Smooth muscle cell (in vitro differentiated cells): ENCODE measurements around the gene RGL1. TPM values are rescaled to one million over a fixed set of nuclear protein-coding genes. Genes with fewer than 3 reads are reported as not detected.

ENCODE experiments used
- DNase-seq: peaks from one replicate; lab custom pipeline; 2025; ENCODE audit not compliant: unreplicated experiment; lab: John Stamatoyannopoulos, UW
- H2AFZ ChIP-seq: fragments of 200-600 bp; sonication (generic); 2 replicates; pipeline ENCODE4 v1.6.0; 2016; ENCODE audit warnings: antibody characterized with exemption, low read depth, mild to moderate bottlenecking
- H3F3A ChIP-seq: fragments of 200-600 bp; sonication (generic); 2 replicates; pipeline ENCODE4 v1.6.0; 2017; ENCODE audit warnings: antibody characterized with exemption, low read depth
- H3K27ac ChIP-seq: fragments of 200-600 bp; sonication (generic); 2 replicates; pipeline ENCODE4 v1.5.1; 2016; ENCODE audit warnings: low read depth, mild to moderate bottlenecking
- H3K27me3 ChIP-seq: fragments of 200-600 bp; sonication (generic); 2 replicates; pipeline ENCODE4 v1.6.1; 2016; ENCODE audit warnings: low read depth, mild to moderate bottlenecking
- H3K36me3 ChIP-seq: fragments of 200-600 bp; sonication (generic); 2 replicates; pipeline ENCODE4 v1.5.1; 2016; ENCODE audit warnings: low read depth
- H3K4me1 ChIP-seq: fragments of 200-600 bp; sonication (generic); 2 replicates; pipeline ENCODE4 v1.5.1; 2016; ENCODE audit warnings: low read depth
- H3K4me2 ChIP-seq: fragments of 200-600 bp; sonication (generic); 2 replicates; pipeline ENCODE4 v1.6.0; 2016; ENCODE audit warnings: mild to moderate bottlenecking
- H3K4me3 ChIP-seq: fragments of 200-600 bp; sonication (generic); 2 replicates; pipeline ENCODE4 v1.5.1; 2016; ENCODE audit warnings: mild to moderate bottlenecking
- H3K79me2 ChIP-seq: fragments of 200-600 bp; sonication (generic); 2 replicates; pipeline ENCODE4 v1.6.0; 2016; ENCODE audit warnings: low read depth, mild to moderate bottlenecking
- H3K9ac ChIP-seq: fragments of 200-600 bp; sonication (generic); 2 replicates; pipeline ENCODE4 v1.6.0; 2016; ENCODE audit warnings: low read depth
- H3K9me3 ChIP-seq: fragments of 200-600 bp; sonication (generic); replicated peaks from 2 replicates; pipeline ENCODE4 v1.5.1; 2016; ENCODE audit warnings: low read depth
- H4K20me1 ChIP-seq: fragments of 200-600 bp; sonication (generic); 2 replicates; pipeline ENCODE4 v1.6.0; 2016; ENCODE audit warnings: low read depth
- WGBS: methylation state at CpG from one replicate; pipeline ENCODE4 v1.1.7; 2016; ENCODE audit warnings: low lambda C conversion rate; 5-methylcytosine and 5-hydroxymethylcytosine counted together
- polyA plus RNA-seq: library from polyadenylated mRNA; unstranded; fragments of >200 nt; fragmentation: Nextera tagmentation; extraction: Ambion mirVana; gene quantifications from 2 replicates; pipeline ENCODE4 v1.2.1, GENCODE V29; 2016
- total RNA-seq: library from RNA; depleted of rRNA; stranded (reverse); fragments of >200 nt; gene quantifications from 2 replicates; pipeline ENCODE4 v1.2.3, GENCODE V29; 2014
- TF ChIP-seq, protein P1 (sequence below): fragments of 200-600 bp; sonication (generic); IDR thresholded peaks from 2 replicates; pipeline ENCODE4 v1.5.1; 2017; ENCODE audit warnings: borderline replicate concordance, mild to moderate bottlenecking, antibody characterized with exemption; ENCODE audit not compliant: insufficient read depth, poor library complexity, severe bottlenecking

Gene RGL1
- total and polyA plus RNA-seq, 2 experiments from 2014 or later = 21.1 to 21.4 TPM

DNA sequence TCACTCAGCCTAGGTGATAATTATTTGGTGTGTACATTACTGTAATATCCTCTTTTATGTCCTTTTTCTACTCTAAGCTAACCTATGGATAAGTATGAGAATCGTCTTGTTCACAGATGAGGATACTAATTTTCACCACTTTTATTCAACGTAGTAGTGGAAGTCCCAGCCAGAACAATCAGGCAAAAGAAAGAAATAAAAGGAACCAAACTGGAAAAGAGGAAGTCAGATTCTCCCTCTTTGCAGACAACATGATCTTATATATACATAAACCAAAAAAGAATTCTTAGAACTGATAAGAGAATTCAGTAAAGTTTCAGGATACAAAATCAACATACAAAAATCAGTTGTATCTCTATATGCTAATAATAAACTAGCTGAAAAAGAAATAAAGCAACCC, 12.6 kb upstream of the RGL1 start:
- H3F3A ChIP-seq = no peaks in the 10 kb centered on the region
- H3K9ac ChIP-seq = no peak overlapping the region
- no peaks in the 10 kb centered on the region for H3K79me2 ChIP-seq
- H3K36me3 ChIP-seq = no peaks in the 10 kb centered on the region
- TF ChIP-seq, protein P1, sequence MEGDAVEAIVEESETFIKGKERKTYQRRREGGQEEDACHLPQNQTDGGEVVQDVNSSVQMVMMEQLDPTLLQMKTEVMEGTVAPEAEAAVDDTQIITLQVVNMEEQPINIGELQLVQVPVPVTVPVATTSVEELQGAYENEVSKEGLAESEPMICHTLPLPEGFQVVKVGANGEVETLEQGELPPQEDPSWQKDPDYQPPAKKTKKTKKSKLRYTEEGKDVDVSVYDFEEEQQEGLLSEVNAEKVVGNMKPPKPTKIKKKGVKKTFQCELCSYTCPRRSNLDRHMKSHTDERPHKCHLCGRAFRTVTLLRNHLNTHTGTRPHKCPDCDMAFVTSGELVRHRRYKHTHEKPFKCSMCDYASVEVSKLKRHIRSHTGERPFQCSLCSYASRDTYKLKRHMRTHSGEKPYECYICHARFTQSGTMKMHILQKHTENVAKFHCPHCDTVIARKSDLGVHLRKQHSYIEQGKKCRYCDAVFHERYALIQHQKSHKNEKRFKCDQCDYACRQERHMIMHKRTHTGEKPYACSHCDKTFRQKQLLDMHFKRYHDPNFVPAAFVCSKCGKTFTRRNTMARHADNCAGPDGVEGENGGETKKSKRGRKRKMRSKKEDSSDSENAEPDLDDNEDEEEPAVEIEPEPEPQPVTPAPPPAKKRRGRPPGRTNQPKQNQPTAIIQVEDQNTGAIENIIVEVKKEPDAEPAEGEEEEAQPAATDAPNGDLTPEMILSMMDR = no peak
- no peak overlapping the region for H3K4me3 ChIP-seq
- H2AFZ ChIP-seq = no peak overlapping the region
- peaks cover 7% of the 10 kb centered on the region for H3K4me1 ChIP-seq
- no peak overlapping the region for H3K4me2 ChIP-seq
- no peak overlapping the region for H3K27ac ChIP-seq
- H3K27me3 ChIP-seq = no peaks in the 10 kb centered on the region
- no peaks in the 10 kb centered on the region for H3K9me3 ChIP-seq
- DNase-seq = no peak
- WGBS = 99% methylated on average over 2 of the region's 2 CpGs
- no peaks in the 10 kb centered on the region for H4K20me1 ChIP-seq

- no peaks in the 10 kb centered on the region for H4K20me1 ChIP-seq
Observed at GRCh38 chr1:183794088-183794487, 10.8 kb upstream of the RGL1 start.

DNA sequence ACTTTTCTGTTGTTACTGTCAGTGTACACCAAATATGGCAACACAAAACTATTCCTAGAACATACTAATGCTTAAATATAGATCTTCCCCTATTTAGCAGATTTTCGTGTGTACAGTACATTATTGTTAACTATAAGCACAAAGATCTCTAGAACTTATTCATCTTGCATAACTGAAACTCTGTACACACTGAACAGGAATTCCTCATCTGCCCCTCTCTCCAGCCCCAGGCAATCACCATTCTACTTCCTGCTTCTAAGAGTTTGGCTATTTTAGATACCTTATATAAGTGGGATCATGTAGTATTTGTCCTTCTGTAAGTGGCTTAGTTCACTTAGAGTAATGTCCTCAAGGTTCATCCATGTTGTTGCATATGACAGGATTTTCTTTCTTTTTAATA, 4.5 kb upstream of the RGL1 start:
- H3K27me3 ChIP-seq = no peaks in the 10 kb centered on the region
- TF ChIP-seq, protein P1 = no peak
- WGBS = 91% methylated on average over 1 of the region's 1 CpG

More at GRCh38 chr1:183794088-183794487, 10.8 kb upstream of the RGL1 start:
- Histone ChIP-seq H3K9me3 (no peaks in the 10 kb centered on the region), H3K36me3 (no peaks in the 10 kb centered on the region), H3F3A (no peaks in the 10 kb centered on the region), H3K4me2 (no peak overlapping the region), H3K4me1 (no peaks in the 10 kb centered on the region), H3K9ac (no peak overlapping the region), H3K79me2 (no peaks in the 10 kb centered on the region), H2AFZ (no peak overlapping the region), H3K27me3 (no peaks in the 10 kb centered on the region), H3K27ac (no peak overlapping the region), H3K4me3 (no peak overlapping the region)
- no peak for DNase-seq
- 88% methylated on average over 1 of the region's 1 CpG for WGBS
- TF ChIP-seq, protein P1 = no peak

GRCh38 chr1:183801649-183802048, 3.3 kb upstream of the RGL1 start:
- Histone ChIP-seq H3K79me2 (peaks cover 9% of the 10 kb centered on the region), H2AFZ (no peak overlapping the region), H3K36me3 (no peaks in the 10 kb centered on the region), H4K20me1 (peaks cover 1% of the 10 kb centered on the region), H3K4me3 (no peak overlapping the region), H3F3A (no peaks in the 10 kb centered on the region), H3K9ac (no peak overlapping the region), H3K27ac (no peak overlapping the region), H3K4me2 (no peak overlapping the region), H3K27me3 (no peaks in the 10 kb centered on the region), H3K9me3 (no peaks in the 10 kb centered on the region), H3K4me1 (peaks cover 15% of the 10 kb centered on the region)
- DNase-seq = no peak
- TF ChIP-seq, protein P1 = no peak
- 96% methylated on average over 2 of the region's 2 CpGs for WGBS

More for the DNA sequence above, 4.5 kb upstream of the RGL1 start:
- Histone ChIP-seq H3K27ac (no peak overlapping the region), H3K4me3 (no peak overlapping the region), H3K9ac (no peak overlapping the region), H3K36me3 (no peaks in the 10 kb centered on the region), H3K9me3 (no peaks in the 10 kb centered on the region), H3K79me2 (no peaks in the 10 kb centered on the region), H3F3A (no peaks in the 10 kb centered on the region), H3K4me1 (peaks cover 7% of the 10 kb centered on the region), H2AFZ (no peak overlapping the region), H3K4me2 (no peak overlapping the region), H4K20me1 (no peaks in the 10 kb centered on the region)
- no peak for DNase-seq
